Osteocyte (in vitro differentiated cells): ENCODE data around the gene ATF6. TPM values are rescaled to one million over a fixed set of nuclear protein-coding genes. Genes with fewer than 3 reads are reported as not detected.

Source experiments
- DNase-seq: peaks from one replicate; pipeline ENCODE4 v3.0.0; 2021; ENCODE audit warnings: mixed read lengths; ENCODE audit not compliant: unreplicated experiment; ENCODE audit errors: extremely low spot score
- H3K27ac Mint-ChIP-seq: one replicate; pipeline ENCODE4 v1.8.0; 2021; ENCODE audit warnings: mild to moderate bottlenecking, mixed read lengths; ENCODE audit not compliant: unreplicated experiment
- H3K27me3 Mint-ChIP-seq: one replicate; pipeline ENCODE4 v1.8.0; 2021; ENCODE audit warnings: mixed read lengths; ENCODE audit not compliant: unreplicated experiment
- H3K36me3 Mint-ChIP-seq: one replicate; pipeline ENCODE4 v1.8.0; 2021; ENCODE audit warnings: mixed read lengths; ENCODE audit not compliant: unreplicated experiment
- H3K4me1 Mint-ChIP-seq: one replicate; pipeline ENCODE4 v1.8.0; 2021; ENCODE audit warnings: mixed read lengths; ENCODE audit not compliant: unreplicated experiment
- H3K4me3 Mint-ChIP-seq: one replicate; pipeline ENCODE4 v1.8.0; 2021; ENCODE audit warnings: mild to moderate bottlenecking, moderate library complexity, mixed read lengths; ENCODE audit not compliant: unreplicated experiment
- H3K9me3 Mint-ChIP-seq: one replicate; pipeline ENCODE4 v1.8.0; 2021; ENCODE audit warnings: mixed read lengths; ENCODE audit not compliant: unreplicated experiment
- total RNA-seq: library from RNA; stranded (reverse); gene quantifications from 2 replicates; pipeline ENCODE4 v1.2.1, GENCODE V29; 2021
- TF ChIP-seq, protein P1 (sequence below): fragments of 200-600 bp; sonication (generic); IDR thresholded peaks from 2 replicates; pipeline ENCODE4 v1.5.0; 2021; ENCODE audit warnings: antibody characterized with exemption, mild to moderate bottlenecking, moderate library complexity

The ATF6 gene
- total RNA-seq, 1 donor from 2014 or later = 29.7 TPM

DNA sequence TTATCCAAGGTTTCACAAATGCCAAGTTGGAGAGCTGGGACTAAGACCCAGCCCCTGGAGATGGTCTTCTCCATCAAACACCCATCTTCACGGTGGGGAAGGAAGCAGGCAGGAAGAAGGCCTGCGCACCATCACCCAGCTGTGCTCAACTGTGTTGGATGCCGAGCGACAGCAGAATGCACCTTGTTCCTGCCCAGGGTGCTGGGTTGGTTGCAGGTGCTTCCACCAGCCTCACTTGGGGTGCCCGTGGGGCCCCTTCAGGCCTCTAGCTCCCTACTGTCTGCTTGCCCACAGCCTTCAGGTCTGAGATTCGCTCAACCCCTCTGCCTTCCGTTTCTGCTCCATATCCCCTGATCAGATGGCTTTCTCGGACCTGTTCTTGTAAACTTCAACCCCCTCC lies 215.0 kb downstream of the ATF6 start:
- TF ChIP-seq, protein P1, sequence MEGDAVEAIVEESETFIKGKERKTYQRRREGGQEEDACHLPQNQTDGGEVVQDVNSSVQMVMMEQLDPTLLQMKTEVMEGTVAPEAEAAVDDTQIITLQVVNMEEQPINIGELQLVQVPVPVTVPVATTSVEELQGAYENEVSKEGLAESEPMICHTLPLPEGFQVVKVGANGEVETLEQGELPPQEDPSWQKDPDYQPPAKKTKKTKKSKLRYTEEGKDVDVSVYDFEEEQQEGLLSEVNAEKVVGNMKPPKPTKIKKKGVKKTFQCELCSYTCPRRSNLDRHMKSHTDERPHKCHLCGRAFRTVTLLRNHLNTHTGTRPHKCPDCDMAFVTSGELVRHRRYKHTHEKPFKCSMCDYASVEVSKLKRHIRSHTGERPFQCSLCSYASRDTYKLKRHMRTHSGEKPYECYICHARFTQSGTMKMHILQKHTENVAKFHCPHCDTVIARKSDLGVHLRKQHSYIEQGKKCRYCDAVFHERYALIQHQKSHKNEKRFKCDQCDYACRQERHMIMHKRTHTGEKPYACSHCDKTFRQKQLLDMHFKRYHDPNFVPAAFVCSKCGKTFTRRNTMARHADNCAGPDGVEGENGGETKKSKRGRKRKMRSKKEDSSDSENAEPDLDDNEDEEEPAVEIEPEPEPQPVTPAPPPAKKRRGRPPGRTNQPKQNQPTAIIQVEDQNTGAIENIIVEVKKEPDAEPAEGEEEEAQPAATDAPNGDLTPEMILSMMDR = no peak
- H3K27ac Mint-ChIP-seq = peak overlapping the region; percentile 59

DNA sequence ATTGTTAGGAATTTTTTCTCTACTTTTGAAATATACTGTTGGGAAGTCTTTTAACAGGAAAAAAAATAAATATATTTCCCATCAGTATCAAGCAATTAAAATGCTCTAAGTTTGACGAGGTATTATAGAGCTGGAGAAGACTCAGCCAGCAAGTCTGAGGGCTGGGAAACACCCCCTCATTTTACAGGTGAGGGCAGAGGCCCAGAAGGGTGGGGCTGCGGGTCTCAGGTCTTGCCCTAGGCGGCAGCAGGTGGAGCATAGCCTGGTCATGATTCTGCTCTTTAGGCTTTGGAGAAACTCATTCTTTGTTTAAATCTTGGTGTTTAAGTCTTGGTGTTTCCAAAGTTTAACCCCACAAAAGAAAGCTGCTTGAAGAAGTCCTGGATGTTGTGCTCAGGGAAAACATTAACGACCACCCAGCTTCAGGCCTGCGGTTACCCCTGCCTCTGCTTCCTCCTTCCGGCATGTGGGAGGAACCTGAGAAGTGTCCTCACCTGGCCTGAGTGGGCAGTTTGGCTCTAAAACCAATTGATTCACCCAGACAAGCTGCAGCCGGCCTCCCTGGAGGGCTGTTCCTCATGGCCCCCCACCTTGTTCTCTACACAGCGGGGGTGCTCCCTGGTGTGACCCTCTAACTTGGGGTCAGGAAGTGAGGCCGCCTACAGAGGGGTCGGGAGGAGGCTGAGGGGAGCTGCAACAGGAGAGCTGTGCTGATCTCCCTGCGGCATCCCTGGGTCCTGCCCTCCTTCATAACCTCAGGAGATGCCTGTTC lies 215.8 kb downstream of the ATF6 start:
- Mint-ChIP-seq H3K27ac (no peak overlapping the region), H3K4me1 (peaks cover 3% of the 10 kb centered on the region), H3K36me3 (peaks cover 23% of the 10 kb centered on the region), H3K9me3 (peaks cover under 1% of the 10 kb centered on the region), H3K27me3 (no peaks in the 10 kb centered on the region), H3K4me3 (no peak overlapping the region)
- TF ChIP-seq, protein P1 = no peak
- DNase-seq = no peak

More for the DNA sequence above, 215.0 kb downstream of the ATF6 start:
- no peaks in the 10 kb centered on the region for H3K9me3 Mint-ChIP-seq
- peaks cover 3% of the 10 kb centered on the region for H3K4me1 Mint-ChIP-seq
- H3K4me3 Mint-ChIP-seq = no peak overlapping the region
- no peak for DNase-seq
- H3K36me3 Mint-ChIP-seq = peaks cover 22% of the 10 kb centered on the region
- no peaks in the 10 kb centered on the region for H3K27me3 Mint-ChIP-seq

DNA sequence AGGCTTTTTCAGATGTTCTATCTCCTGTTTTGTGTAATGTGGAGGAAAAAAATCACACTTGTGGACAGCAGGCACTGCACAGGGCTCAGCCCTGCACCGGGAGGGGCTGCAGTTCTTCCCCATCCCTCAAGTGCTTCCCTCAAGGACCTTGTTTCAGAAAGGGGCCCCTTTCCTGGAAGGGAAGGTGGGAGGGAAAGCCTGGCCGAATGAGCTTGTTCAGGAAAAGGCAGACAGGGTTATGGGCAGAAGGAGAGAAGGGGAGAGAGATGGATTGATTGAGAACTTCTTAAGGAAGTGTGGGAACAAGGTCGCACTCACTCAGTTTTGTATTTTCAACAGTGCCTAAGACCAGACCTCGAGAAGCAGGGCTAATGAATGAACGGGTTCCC lies 216.4 kb downstream of the ATF6 start:
- H3K27ac Mint-ChIP-seq = no peak overlapping the region
- TF ChIP-seq, protein P1 = no peak
- H3K9me3 Mint-ChIP-seq = peaks cover 4% of the 10 kb centered on the region
- H3K36me3 Mint-ChIP-seq = peaks cover 29% of the 10 kb centered on the region
- DNase-seq = no peak
- no peaks in the 10 kb centered on the region for H3K27me3 Mint-ChIP-seq
- H3K4me1 Mint-ChIP-seq = peaks cover 3% of the 10 kb centered on the region
- H3K4me3 Mint-ChIP-seq = no peak overlapping the region

DNA sequence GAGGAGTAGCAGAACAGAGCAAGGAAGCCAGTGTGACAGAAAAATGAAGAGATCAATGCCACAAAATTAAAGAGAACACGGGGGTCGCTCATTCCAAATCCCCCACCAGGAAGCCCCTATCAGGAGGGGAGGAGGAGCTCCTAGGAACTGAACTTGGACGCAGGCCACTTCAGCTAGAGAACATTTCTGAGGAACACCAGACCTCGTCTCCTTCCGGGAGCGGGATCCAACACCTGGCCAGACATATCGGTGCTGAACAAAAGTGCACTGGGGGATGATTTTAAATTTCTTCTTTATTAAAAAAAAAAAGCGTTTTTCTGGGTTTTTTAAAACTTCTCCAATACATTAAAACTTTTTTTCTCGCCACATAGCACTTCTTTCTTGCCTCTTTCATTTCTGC lies 216.8 kb downstream of the ATF6 start:
- Mint-ChIP-seq H3K27me3 (no peaks in the 10 kb centered on the region), H3K4me3 (no peak overlapping the region), H3K9me3 (peaks cover 4% of the 10 kb centered on the region), H3K36me3 (peaks cover 31% of the 10 kb centered on the region), H3K4me1 (peaks cover 3% of the 10 kb centered on the region), H3K27ac (no peak overlapping the region)
- no peak for DNase-seq
- TF ChIP-seq, protein P1 = no peak

DNA sequence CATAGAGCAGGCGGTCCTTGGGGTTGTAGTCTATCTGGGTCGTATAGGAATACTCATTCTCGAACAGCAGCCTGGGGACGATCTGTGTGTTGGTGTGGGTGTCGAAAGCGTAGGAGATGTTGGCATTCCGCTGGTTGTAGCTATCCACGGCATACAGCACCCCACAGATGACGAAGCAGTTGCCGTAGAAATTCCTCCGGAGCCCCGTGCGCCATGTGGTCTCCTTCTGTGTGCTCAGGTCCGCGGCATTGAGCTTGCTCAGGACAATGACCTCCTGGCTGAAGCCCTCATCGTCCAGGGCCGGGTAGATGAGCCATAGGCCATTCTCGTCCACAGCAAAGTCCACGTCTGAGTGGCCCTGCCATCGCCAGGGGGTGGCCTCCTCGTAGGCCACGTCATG lies 217.6 kb downstream of the ATF6 start:
- no peak for DNase-seq

More for the DNA sequence above, 217.6 kb downstream of the ATF6 start:
- Mint-ChIP-seq H3K36me3 (peaks cover 34% of the 10 kb centered on the region), H3K27ac (no peak overlapping the region), H3K4me1 (peaks cover 3% of the 10 kb centered on the region), H3K4me3 (no peak overlapping the region), H3K9me3 (peaks cover 7% of the 10 kb centered on the region), H3K27me3 (no peaks in the 10 kb centered on the region)
- TF ChIP-seq, protein P1 = no peak
